NCI-H1694 treated with DMSO at 0.1 percent for 48 hours (cell line): ENCODE data around the gene KIF17.

Source experiments
- DNase-seq: peaks from one replicate; lab custom pipeline; 2025; lab: John Stamatoyannopoulos, UW

The KIF17 gene

DNA sequence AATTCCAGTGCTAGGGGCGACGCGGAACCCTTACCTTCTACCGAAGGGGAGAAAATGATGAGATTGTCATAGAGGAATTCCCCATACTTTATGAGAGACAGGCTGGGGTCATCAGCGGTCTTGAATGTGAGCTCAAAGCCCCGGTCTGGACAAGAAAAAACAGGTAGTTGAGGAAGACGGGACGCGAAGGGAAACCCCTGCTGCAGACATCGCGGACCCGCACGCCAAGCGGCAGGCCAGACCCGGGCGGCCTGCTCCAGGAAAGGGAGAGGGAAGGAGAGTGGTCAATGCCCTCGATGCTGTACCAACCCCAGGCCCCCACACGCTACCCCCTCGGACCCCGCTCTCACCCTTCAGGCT is 57.0 kb downstream of the KIF17 start:
- no peak for DNase-seq

GRCh38 chr1:20660363-20660762 is 57.4 kb downstream of the KIF17 start:
- DNase-seq = no peak

DNA sequence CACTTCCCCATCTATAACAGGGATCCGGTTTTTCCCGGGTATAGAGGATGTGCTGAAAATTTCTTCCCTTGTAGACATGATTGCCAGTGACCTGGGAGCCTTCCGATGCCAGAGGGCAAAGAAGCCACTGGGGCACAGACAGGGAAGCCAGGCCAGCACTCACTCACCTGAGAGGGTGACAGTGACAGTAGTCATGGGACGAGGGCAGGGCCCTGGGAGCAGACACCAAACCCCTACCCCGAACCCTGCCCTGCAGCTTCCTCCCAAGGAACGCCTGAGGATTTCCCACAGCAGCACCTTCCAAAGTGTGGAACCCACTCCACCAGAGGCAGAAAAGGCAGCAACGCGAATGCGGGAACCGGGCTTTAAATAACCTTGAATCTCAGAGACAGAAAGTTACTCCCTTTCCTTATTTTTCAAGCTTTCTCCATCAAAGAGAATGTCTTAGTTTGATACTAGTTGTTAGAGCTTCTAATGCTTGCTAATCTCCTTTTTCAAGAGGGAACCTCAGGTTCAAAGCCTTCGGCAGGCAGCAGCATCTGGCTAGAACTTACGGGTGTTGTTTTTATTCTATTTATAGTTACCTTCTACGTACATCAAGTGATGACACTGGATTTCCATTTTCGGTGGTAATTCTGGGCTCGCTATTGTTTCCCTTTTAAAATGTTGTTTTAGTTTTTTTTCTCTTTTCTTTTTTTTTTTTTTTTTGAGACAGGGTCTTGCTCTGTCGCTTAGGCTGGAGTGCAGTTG is 59.5 kb downstream of the KIF17 start:
- DNase-seq = no peak

- no peak for DNase-seq
These were observed 60.8 kb downstream of the KIF17 start for GRCh38 chr1:20657024-20657423.

GRCh38 chr1:20654104-20654690 is 63.6 kb downstream of the KIF17 start:
- DNase-seq = no peak

DNA sequence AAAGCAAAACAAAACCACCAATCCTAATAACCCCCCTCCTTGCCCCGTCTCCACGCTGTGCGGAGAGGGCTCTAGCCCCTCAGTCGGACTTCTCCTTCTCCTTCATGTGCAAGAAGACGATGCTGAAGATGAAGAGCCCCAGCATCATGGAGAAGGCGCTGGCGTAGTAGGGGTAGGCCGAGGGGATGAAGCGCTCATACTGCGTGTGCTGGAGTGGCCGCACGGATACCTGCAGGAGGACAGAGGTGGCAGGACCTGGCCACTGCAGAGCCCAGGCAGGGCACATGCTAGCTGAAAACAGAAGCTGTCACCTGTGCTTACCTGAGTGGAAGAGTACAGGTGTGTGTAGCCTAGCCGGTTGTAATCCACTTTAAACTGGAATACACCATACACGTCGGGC is 65.5 kb downstream of the KIF17 start:
- no peak for DNase-seq

DNA sequence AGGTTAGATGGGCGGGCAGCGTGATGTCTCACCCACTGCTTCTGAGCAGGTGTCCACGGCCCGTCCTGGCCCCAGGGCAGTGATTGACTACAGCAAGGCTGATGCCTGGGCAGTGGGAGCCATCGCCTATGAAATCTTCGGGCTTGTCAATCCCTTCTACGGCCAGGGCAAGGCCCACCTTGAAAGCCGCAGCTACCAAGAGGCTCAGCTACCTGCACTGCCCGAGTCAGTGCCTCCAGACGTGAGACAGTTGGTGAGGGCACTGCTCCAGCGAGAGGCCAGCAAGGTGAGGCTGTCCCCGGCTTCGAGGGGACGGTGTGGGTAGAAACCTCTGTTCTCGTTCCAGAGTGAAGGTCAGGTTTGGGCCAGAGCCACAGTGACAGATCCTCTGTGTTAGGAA is 68.9 kb downstream of the KIF17 start:
- DNase-seq = no peak

GRCh38 chr1:20648438-20648837 is 69.4 kb downstream of the KIF17 start:
- DNase-seq = no peak

DNA sequence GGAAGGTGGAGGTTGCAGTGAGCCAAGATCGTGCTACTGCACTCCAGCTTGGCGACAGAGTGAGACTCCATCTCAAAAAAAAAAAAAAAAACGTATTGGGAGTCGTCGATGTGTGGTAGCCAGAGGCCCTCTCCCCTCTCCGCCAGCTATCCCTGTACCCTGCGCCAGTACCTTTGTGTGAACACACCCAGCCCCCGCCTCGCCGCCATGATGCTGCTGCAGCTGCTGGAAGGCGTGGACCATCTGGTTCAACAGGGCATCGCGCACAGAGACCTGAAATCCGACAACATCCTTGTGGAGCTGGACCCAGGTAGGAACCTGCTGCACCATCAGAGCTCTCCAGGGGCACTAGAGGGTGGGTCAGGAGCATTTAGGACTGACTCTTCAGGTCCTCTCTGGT is 72.4 kb downstream of the KIF17 start:
- DNase-seq = no peak

DNA sequence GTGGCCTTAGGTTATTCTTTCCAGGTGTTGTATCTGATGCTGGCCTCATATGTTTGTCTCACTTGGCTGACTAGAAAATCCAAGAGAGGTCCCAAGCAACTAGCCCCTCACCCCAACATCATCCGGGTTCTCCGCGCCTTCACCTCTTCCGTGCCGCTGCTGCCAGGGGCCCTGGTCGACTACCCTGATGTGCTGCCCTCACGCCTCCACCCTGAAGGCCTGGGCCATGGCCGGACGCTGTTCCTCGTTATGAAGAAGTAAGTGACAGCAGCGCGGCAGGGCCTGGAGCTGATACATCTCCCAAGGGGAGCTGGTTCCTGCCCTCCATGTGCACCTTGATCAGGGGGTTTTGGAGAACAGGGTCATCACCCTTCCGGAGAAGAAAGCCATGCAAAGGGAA is 73.4 kb downstream of the KIF17 start:
- DNase-seq = no peak

- no peak for DNase-seq
These were observed 74.7 kb downstream of the KIF17 start for GRCh38 chr1:20643080-20643479.

DNA sequence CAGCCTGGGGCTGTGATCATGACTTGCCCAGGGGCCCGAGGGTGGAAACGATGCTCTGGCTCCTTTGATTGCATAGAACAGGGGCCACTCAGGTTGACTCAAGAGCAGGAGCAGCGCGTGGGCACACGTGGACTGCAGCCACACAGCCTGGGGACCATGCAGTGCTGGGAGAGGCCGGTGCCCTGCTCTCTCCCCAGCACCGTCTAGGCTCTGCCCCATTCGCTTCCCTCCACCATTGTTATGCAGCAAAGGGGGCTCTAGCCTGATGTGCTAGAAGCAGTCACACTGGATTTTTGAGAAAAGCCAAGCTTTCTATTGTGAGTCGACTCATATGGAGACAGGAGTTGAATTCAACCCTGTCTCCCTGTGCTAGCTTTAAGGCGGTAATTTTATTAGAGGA is 75.8 kb downstream of the KIF17 start:
- no peak for DNase-seq

- peak; percentile 23 for DNase-seq
These were observed 77.6 kb downstream of the KIF17 start for GRCh38 chr1:20640183-20640597.

GRCh38 chr1:20636785-20637347 is 80.9 kb downstream of the KIF17 start:
- DNase-seq = no peak

DNA sequence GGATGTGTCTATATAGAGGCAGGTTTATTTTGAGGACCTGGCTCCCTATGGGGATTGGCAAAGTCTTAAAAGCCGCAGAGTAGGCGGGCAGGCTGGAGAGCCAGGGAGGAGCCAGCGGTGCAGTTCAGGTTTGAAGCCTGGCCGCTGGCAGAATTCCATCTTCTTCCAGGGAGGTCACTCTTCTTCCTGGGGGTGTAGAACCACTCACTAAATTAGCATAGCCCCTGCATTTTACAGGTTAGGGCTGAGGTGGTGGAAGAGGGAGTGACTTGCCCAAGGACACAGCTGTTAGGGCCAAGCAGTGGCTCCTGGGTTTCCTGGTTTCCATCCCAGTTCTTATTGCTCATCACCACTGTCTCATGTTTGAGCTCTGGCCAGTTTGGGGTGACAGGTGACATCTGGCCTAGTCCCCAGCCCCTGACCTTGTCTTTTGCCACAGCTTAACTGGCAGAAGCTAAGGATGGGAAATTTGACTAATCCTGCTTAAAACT is 83.2 kb downstream of the KIF17 start:
- DNase-seq = no peak

DNA sequence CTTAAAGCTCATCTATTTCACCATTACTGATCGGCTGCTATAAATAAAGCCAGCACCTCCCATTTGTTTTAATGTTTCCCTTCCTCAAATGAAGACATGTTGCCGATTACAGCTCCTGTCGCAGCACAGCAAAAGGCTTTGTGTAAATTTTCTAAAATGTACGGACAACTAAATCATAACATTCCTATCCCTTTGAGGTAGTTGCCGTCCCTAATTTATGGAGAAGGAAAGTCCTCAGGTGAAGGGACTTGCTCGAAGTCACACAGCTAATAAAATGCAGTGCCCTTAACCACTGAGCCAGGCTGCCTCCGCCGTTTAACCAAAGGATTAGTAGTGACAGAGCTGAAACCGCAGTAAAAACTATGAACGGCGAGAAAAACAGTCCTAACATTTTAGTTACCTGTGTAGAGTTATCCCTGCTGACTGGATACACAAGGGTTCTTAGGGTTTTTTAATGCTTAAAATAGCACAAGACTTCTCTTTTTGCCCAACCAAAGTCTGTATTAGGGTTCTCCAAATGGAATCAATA is 83.7 kb downstream of the KIF17 start:
- peak; percentile 29 for DNase-seq

- peak; percentile 55 for DNase-seq
These were observed 84.4 kb downstream of the KIF17 start, which contains the start of gene PINK1 for GRCh38 chr1:20633190-20634064. PINK1 (plus strand) TSS chr1:20633458; CDS start chr1:20633549, 91 bp downstream.

DNA sequence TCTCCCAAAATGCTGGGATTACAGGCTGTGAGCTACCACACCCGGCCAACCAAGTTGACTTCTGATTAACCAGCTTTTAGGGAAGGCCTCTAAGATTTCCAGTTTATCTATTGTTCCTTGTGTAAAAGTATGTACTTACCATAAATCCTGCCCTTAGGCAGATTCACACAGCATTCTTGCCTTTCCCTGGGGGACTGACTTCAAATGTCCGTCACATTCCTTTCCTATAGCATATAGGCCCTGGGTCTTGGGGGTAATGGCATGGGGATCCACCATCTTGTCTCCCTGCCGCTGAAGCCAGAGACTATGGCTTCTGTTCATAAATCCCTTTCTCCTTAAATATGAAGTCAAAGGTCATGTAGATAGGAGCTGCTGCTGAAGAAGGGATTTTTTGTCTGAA is 85.4 kb downstream of the KIF17 start:
- no peak for DNase-seq

GRCh38 chr1:20630729-20631128 is 87.1 kb downstream of the KIF17 start:
- no peak for DNase-seq

DNA sequence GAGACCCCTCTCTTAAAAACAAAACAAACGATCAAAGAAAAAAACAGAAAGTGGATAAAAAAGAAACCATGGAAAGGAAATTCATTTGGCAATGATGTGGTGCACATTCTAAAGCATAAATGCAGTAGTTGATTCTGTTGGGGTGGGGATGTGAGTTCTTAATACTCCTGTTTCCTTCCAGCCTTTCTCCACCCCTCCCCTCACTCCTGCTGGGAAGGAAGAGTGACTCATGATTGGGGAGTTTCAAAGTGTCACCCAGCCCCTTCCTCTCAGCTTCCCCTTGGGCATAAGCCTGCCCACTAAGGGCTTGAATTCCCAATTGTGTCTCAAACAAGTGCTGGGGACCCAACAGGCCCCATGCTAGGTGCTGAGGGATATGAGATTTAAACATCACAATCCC is 91.3 kb downstream of the KIF17 start:
- DNase-seq = no peak

- no peak for DNase-seq
These were observed 91.7 kb downstream of the KIF17 start for GRCh38 chr1:20626098-20626427.
